Posterior cingulate gyrus (tissue), 11 donors: Measurements from ENCODE around the gene IP6K1.

ENCODE experiments used
- DNase-seq, 10 donors: peaks; one replicate each; pipeline versions ENCODE4 v3.0.0 to v3.0.0-alpha.2; 2020 to 2021; ENCODE audit warnings: mixed read lengths in 3 of 10
- intact Hi-C: fragments of 100-400 bp; cut with DNase I; formaldehyde crosslinking; loops from one replicate; pipeline ENCODE4 v1.15.1; 2023

The IP6K1 gene

DNA sequence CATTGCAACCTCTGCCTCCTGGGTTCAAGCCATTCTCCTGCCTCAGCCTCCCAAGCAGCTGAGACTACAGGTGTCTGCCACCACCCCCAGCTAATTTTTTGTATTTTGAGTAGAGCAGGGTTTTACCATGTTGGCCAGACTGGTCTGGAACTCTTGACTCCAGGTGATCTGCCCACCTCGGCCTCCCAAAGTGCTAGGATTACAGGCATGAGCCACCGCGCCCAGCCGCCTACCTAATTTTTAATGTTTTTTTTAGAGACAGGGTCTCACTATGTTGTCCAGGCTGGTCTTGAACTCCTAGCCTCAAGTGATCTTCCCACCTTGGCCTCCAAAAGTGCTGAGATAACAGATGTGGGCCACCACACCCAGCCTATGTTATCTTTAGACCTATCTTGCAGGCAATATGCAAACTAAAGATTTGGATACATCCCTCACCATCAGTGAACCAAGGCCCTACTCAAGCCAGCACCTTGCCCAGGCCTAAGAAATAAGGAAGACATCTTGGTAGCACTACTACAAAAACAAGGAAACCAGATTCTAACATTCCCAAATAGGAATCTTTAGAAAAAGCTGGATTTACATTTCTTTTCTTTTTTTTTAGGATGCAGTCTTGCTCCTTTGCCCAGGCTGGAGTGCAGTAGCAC lies 56.3 kb downstream of the IP6K1 start:
- intact Hi-C loops = loop anchor here (10.0 kb wide), 1 partner anchor 105 kb away; no protein-coding TSS in a partner anchor
- DNase-seq = peak in 1 of 10 donors; percentile 53

DNA sequence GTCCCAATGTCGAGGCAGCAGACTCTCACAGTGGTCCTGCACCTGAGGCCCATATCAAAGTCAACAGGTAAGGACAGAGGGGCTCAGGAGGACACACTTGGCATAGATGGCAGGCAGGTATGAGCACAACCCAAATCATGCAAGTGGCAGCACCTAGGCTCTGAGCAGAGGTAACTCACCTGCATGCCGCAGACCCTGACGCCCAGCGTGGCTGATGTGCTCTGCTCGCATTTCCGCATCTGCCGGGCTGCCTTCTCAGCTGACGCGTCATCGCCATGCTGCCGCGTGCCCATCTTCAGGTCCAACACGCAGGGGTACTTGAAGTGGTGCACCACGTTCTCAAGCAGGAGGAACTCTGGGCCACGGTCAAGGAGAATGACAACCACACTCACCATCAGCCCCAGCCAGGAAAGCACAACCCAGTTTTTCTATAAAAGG lies 58.4 kb downstream of the IP6K1 start:
- DNase-seq = peak in 3 of 10 donors; percentile 6 to 81 (median 78)
- intact Hi-C loops = loop anchor here (10.0 kb wide), 1 partner anchor 107 kb away; no protein-coding TSS in a partner anchor

DNA sequence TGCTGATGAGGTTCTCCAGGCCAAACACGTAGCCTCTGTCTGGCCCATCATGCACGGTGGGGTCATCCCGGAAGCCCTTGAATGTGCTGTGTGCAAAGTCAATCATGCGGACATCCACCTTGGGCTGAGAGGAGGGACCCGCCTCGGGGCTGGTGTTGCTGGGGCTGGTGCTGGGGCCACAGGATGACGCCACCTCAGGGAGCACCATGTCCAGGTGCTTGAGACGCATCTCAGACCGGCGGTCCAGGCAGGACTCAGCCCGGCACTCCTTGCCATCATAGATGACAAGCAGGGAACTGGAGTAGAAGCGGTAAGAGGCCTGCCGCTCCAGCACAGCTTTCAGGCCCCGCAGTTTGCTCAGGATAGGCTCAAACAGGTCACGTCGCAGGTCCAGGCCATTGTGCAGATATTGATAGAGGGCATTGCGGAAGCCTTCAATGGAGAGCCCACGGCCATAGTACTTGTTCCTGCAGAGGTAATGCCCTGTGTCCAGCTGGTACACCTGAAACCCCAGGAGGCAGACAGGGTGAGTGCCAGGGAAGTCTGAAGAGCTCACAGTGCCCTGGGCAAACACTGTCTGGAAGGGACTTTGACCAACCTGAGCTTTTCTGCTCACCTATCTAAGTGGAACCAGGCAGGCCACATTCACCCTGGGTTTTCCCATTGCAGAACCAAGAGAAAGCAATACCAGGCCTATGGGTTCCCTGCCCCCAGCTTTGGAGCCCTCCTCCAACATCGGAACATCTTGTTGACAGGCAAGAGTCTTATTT lies 59.0 kb downstream of the IP6K1 start:
- DNase-seq = peak in 2 of 10 donors; percentile 72 to 74
- intact Hi-C loops = loop anchor here (10.0 kb wide), 1 partner anchor 107 kb away; no protein-coding TSS in a partner anchor

DNA sequence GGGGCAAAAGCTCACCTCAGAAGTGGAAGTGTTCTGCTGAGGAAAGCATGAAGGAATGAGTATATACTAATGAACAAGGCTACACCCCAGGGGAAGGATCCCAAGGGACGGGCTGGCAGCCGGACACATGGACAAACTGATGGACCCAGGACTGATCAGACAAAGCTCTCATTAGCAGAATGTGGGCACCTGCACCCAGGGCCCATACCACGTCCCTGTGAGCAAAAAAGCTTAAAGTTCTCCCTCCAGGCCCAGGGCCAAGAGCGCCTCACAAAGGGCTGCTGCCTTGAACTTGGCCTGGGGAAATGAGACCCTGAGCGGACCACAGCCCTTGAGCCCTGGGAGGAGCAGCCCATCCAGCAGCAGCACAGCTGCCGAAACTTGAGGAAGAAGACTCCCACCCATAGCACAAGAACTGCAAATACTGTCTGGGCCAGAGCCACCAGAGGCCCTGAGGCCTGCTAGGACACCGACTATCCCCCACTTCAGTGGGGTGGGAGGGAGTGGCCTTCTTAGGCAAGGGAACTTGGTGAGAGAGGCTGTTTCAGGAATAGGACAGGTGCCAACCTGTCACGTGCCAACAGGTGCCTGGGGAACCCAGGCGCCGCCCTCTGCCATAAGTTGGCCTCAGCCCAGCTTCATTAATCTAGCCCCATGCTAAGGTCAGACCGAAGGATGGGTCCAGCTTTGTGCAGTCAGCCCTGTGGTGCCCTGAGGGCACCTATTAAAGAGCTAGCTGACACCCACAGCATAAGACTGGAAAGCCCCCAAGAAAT lies 60.2 kb downstream of the IP6K1 start:
- DNase-seq = peak in 2 of 10 donors; percentile 38 to 50
- intact Hi-C loops = loop anchor here (10.0 kb wide), 1 partner anchor 109 kb away; no protein-coding TSS in a partner anchor

DNA sequence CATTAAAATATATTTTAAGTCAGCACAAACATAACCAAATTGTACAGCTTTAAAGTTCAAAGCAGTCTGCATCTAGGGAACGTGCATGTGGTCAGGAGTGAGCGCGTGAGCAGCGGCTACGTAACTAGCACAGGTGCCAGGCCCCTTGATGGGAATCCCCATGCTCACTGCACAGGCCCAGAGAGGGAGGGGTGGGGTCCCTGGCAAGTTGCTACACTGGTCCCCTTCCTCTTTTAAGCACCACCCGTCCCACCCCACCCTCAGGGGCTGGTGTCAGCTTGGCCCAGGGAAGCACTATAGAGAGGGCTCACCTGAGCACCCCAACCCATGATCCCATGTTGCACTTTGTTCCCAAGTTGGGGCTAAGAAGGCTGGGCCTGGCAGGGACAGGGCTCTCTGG lies 61.8 kb downstream of the IP6K1 start:
- intact Hi-C loops = loop anchor here (5.0 to 10.0 kb wide), 3 partner anchors 63 to 110 kb away; partner anchors contain the start of genes INKA1 and IP6K1
- peak in 3 of 10 donors; percentile 55 to 75 (median 69) for DNase-seq

DNA sequence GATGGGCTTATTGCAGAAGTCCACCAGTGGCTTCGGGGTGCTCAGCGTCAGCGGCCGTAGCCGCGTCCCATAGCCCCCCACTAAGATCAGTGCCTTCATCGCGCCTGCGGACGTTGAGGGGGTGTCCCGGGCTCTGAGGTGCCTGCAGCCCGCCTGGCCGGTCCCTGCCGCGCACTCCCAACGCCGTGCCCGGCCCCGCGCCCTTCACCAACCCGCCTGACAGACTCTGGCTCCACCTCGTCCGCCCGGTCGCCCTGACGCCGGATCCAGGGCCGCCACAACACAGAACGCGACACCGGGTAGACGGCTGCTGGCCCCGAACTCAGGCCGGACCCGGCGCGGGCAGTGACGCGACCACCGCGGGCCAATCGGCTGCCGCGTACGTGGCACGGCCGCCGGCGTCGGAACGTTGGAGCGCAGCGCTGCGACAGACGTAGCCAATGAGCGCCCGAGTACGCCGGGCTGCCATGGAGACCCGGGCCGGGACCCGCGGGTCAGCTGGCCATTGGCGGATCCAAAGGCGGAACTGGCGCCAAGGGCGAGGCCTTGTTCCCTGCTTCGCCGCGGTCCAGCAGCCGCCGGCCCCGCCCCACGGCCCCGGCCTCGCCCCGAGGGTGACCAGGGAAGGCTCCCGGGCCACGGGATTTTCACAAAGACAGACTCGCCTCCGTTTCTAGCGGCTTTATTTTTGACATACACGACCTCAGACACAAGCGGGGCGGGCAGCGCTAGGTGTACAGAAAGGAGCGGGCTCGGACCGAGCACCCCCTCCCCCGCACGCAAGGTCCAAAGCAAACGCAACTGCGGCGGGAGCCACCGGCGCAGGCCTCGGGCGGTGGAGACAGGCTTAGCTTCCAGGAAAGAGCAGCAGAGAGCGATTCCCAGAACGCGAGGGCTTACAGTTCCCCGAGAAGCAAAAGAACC lies 62.5 kb downstream of the IP6K1 start, which contains the start of gene GMPPB:
Gene GMPPB (minus strand): TSS at position 324 of the 924 bp plus-strand sequence. CDS start 225 bp downstream, at position 99.
- DNase-seq = peak; percentile 92 to 100 (median 97)
- intact Hi-C loops = loop anchor here (5.0 to 10.0 kb wide), 3 partner anchors 63 to 111 kb away; partner anchors contain the start of genes INKA1 and IP6K1

DNA sequence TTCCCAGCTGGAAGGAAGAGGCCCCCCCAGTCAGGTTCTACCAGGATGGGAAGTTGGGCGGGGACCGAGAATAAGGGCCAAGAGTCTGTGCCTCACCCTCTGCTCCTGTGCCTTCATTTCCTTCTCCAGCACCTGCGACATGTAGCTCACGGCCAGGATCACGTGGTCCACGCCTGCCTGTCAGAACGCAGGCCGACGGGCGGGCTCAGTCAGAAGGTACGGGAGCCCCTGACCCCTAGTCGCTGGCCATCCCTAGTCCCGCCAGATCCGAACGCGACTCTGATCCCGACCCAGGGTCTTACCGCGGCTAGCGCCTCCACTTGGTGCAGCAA lies 63.1 kb downstream of the IP6K1 start:
- intact Hi-C loops = loop anchor here (5.0 to 10.0 kb wide), 3 partner anchors 64 to 112 kb away; partner anchors contain the start of genes INKA1 and IP6K1

DNA sequence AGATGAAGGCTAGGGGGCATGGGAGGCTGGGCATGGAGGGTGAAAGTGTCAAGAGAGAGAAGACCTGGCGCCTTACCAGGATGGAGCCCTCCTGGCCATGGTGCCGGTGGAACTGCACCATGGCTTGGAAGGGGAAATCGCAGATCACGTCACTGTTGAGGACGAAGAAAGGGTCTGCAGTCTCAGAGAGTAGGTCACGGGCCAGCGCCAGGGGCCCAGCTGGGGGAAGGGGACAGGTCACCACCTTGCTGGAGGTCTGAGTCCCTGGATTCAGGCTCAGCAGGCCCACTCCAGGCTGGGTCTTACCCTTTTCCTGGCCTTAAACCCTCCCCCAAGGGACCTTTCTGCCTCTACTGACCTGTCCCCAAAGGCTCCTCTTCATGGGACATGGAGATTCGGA lies 63.4 kb downstream of the IP6K1 start:
- intact Hi-C loops = loop anchor here (5.0 to 10.0 kb wide), 3 partner anchors 64 to 112 kb away; partner anchors contain the start of genes INKA1 and IP6K1
- DNase-seq = peak in 3 of 10 donors; percentile 37 to 78 (median 72)

More for the DNA sequence above, 63.1 kb downstream of the IP6K1 start:
- peak in 8 of 10 donors; percentile 33 to 93 (median 68) for DNase-seq

DNA sequence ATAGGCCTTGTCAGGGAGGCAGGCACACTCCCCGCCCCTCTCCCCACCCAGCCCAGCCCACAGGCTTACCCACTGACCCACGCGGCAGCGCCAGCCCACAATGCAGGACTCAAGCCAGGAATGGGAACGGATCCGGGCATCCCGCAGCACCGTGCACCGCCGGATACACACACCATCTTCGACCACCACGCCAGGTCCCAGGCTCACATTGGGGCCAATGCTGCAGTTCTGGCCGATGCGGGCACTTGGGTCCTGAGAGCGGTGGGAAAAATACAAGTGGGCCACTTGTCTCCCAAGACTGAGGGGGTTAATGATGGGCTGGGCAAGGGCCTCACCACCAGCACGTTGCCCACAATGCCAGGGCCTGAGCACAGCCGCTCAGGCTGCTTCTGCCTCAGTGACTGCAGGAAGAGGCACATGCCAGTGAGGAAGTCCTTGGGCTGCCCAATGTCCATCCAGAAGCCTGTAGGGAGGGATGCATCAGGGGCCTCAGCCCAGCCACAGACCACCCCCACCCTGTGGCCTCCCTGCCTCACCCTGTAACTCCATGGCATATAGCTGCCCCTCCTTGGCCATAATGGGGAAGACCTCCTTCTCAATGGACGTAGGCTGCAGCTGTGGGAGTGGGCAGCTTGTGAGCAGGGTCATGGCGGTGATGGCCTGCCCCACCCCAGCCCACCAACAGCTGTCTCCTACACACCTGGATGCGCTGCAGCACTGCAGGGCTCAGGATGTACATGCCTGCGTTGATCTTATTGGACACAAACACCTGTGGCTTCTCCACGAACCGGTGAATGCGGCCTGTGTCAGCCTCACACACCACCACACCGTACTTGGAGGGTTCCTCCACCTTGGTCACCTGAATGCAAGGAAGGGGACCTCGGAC lies 64.2 kb downstream of the IP6K1 start:
- peak in 3 of 10 donors; percentile 73 to 82 (median 74) for DNase-seq
- intact Hi-C loops = loop anchor here (5.0 to 10.0 kb wide), 3 partner anchors 65 to 113 kb away; partner anchors contain the start of genes INKA1 and IP6K1

DNA sequence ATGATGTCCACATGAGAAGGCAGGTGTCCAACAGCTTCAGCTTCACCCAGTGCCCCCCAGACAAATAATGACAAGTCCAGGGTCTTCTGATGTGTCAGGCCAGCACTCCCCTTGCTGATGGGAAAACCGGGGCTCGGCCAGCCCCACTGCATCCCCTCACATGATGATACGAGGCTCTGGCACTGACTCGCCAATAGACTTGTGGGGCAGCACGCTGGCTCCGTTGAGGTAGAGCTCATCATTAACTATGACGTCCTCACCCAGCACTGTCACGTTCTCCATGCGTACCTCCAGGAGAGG lies 64.8 kb downstream of the IP6K1 start:
- intact Hi-C loops = loop anchor here (5.0 to 10.0 kb wide), 3 partner anchors 66 to 113 kb away; partner anchors contain the start of genes INKA1 and IP6K1

DNA sequence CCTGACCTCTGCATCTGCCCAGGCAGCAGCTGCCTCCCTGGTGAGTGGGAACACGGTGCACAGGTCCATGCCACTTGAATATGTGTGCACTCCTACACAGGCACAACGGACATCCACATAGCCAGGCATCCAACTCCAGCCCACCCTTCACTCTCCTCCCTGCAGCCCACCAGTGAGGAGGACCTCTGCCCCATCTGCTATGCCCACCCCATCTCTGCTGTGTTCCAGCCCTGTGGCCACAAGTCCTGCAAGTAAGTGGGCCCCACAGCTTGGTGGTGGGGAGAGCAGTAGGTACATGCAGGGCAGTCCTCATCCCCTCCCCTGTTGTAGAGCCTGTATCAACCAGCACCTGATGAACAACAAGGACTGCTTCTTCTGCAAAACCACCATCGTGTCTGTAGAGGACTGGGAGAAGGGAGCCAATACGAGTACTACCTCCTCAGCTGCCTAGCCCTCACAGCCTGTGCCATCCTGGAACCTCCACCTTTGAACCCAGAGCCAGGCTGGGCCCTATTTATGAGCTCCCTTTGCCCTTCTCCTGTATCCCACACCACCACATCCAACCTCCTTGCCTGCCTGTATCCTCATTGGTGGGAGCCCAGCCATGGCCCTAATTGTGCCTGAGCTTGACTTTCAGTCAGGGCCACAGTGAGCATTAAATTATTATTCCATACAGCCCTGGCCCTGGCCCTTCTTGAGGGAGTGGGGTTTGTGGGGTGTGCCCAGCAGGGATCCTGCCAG lies 65.3 kb downstream of the IP6K1 start:
- intact Hi-C loops = loop anchor here (5.0 to 10.0 kb wide), 3 partner anchors 66 to 114 kb away; partner anchors contain the start of genes INKA1 and IP6K1
- DNase-seq = peak in 2 of 10 donors; percentile 74 to 75

More for the DNA sequence above, 64.8 kb downstream of the IP6K1 start:
- peak in 2 of 10 donors; percentile 82 to 85 for DNase-seq

DNA sequence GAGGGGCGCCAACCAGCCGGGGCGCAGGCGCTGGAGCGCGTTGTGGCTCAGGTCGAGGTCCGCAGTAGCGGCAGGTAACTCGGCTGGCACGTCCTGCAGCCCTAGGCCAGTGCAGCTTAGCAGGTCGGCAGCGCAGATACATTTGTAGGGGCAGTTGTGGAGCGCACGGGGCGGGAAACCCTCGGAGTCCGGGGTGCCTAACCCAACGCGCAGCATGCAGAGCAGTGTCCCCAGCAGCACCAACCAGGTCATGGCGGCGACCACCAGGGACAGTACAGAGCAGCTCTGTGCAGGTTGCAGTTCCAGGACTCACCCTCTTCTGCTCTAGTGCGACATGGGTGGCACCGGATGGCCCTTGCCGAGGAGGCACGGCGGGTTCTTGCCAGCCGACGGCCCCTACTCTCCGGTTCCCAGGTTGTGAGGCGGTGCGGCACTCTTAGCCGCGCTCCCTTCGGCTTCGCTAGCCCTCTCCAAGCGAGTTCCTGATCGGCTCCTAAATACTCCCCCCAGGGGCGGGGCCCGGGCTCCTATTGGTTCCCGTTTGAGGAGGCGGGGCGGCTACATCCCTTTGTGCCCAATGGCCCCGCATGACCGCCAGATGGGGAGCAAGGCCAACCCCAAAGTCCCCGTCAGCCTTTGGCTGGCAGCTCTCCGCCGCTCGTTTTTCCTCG lies 67.0 kb downstream of the IP6K1 start, which contains the start of gene AMIGO3:
Gene AMIGO3 (minus strand): TSS at position 471 of the 671 bp plus-strand sequence. CDS start 219 bp downstream, at position 252.
- intact Hi-C loops = no loop called here
- peak; percentile 94 to 99 (median 96) for DNase-seq

DNA sequence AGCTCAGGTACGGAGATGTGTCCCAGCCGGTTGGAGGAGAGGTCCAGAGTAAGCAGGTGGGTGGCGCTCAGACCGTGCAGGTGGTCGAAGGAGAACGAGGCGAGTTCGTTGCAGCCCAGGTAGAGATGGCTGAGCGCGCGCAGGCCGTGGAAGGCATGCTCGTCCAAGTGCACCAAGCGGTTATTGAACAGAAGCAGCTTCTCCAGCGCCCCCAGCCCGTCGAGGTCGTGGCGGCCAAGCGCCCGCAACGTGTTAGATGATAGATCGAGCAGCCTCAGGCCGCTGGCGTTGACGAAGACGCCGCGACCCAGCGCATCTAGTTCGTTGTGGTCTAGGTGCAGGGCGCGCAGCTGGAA lies 67.5 kb downstream of the IP6K1 start:
- intact Hi-C loops = no loop called here
- peak in 3 of 10 donors; percentile 69 to 82 (median 72) for DNase-seq

DNA sequence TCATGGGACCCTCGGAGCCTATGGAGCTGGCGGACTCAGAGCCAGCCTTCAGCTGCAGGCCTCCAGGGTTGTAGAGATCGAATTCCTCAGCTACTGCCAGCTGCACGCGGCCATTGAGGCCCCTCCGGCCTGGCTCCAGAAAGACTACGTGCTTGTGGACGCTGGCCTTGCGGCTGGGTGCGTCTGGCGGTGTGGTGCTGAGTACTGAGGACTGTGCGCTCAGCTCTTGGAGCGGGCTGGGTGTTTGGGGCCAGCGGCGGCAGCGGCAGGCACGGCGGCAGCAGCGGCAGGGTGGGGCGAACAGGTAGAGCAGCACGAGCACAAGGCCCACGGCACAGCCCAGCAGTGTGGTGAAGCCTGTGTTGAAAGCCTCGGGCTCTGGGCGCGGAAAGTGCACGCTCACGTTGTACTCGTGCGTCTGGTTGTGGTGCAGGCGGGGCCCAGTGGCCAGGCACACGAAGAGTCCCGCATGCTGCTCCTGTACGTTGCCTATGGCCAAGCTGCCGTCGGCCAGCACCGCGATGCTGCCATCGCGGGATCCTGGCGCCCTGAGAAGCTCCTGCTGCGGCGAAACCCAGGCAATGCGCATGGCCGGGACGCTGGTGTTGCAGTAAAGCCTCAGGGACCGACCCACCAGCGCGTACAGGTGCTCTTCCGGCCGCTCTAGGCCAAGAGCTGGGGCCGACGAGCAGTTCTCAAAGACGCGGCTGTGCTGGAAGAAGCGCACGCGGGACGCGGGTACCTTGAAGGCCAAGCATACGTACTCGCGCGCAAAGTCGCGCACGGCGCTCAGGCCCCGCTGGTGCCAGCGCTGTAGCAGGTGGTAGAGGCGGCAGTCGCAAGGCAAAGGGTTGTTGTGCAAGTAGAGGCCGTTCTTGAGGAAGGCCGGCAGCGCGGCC lies 68.1 kb downstream of the IP6K1 start:
- intact Hi-C loops = no loop called here
- DNase-seq = peak in 3 of 10 donors; percentile 66 to 71 (median 67)

DNA sequence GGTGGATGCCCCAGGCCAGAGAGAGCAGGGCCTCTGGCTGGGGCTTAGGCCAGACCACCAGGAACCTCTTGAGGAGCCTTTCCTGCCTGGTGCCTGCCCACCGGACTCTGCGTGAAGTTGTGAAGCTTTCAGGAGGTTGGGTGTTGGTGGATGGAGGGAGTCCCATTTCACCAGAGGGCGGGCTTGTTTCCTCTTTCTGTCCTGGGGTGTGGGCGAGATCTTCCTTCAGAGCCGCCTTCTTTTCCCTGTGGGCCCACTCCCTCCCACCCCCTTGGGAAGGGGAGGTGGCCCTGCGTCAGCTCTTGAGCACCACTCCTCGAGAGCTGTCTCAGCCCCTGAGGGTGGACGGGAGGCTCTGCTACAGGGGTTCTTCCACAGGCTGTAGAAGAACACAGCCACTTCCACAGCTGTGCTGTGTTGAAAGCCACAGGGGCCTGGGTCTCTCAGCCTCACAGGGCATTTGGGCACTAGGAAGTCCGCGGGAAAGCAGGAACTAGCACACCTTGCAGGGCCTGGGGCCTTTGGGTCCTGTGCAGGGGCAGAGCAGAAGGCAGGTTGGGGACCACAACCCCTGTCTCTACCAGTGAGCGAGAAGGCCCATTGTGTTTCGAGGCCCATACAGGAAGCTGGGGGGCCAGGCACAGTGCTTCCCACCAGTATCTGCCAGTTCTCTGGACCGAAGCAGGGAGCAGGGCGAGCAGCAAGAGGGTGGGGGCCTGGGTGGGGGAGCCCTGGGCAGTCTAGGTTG lies 69.0 kb downstream of the IP6K1 start:
- intact Hi-C loops = no loop called here
- DNase-seq = peak in 3 of 10 donors; percentile 50 to 51 (median 51)
